Measurements from ENCODE around the gene ANKRD39. TPM values are rescaled to one million over a fixed set of nuclear protein-coding genes. Genes with fewer than 3 reads are reported as not detected.

ANKRD39 gene
- total and polyA plus RNA-seq, 10 of the 15 experiments (the other 5 are each of a cell fraction or from before 2014, with no cell fraction given): 7.4 to 36.2 (median 23.7) TPM

DNA sequence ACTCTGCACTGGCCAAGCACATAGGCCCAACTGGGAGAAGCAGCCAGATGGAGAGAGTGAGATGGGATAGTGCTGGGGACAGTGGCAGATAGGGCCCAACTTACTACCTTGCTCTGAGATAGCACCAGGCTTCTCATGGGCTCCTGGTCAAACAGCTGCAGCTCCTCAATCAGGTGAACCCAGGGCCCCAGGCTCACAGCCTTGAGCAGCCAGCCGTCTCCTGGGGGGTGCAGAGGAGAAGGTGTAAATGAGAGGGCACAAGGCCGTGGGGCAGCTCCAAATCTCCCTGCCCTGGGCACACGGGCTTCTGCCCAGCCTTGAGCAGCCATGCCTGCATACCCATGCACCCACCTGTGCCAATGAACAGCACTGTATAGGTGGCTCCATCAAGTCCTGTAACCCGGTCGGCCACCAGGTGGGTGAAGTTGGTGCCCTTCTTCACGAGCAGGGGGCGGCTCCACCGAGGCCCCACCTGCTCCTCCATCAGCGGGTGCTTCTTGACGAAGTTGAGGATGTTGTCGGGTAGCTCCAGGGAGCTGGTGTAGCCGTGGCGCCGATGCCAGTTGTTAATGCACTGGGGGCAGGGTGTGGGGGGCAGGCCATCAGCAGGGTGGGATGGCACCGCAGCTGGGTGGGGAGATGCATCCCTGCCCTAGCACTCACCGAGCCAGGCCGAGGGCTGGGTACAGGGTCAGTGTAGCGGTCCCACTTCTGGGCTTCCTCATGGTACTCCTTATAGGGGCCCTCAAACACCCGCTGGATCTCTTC, 5.9 kb upstream of the ANKRD39 start:
- in situ Hi-C loops (cut with MboI): no loop called here
- H3K4me1 ChIP-seq (ENCODE audit: control insufficient read depth, insufficient read depth, low read length): peaks cover 8% of the 10 kb centered on the region
- TF ChIP-seq MTA3 (IDR thresholded peaks at IDR 0.05; ENCODE audit: borderline replicate concordance, low read length): no peak
- TF ChIP-seq RELA (IDR thresholded peaks at IDR 0.05; ENCODE audit: borderline replicate concordance, partially characterized antibody): no peak
- TF ChIP-seq POLR2AphosphoS2 (IDR thresholded peaks at IDR 0.05; ENCODE audit: low read depth, low read length): no peak
- no peak for TF ChIP-seq SMAD1 (IDR thresholded peaks at IDR 0.05; ENCODE audit: low read depth, partially characterized antibody)
- no peak for TF ChIP-seq TCF12 (IDR thresholded peaks at IDR 0.05; ENCODE audit: low read depth, low read length)
- no peak for TF ChIP-seq FOS (IDR thresholded peaks at IDR 0.05; ENCODE audit: borderline replicate concordance, extremely low read depth, insufficient read length)
- TF ChIP-seq, protein P1, sequence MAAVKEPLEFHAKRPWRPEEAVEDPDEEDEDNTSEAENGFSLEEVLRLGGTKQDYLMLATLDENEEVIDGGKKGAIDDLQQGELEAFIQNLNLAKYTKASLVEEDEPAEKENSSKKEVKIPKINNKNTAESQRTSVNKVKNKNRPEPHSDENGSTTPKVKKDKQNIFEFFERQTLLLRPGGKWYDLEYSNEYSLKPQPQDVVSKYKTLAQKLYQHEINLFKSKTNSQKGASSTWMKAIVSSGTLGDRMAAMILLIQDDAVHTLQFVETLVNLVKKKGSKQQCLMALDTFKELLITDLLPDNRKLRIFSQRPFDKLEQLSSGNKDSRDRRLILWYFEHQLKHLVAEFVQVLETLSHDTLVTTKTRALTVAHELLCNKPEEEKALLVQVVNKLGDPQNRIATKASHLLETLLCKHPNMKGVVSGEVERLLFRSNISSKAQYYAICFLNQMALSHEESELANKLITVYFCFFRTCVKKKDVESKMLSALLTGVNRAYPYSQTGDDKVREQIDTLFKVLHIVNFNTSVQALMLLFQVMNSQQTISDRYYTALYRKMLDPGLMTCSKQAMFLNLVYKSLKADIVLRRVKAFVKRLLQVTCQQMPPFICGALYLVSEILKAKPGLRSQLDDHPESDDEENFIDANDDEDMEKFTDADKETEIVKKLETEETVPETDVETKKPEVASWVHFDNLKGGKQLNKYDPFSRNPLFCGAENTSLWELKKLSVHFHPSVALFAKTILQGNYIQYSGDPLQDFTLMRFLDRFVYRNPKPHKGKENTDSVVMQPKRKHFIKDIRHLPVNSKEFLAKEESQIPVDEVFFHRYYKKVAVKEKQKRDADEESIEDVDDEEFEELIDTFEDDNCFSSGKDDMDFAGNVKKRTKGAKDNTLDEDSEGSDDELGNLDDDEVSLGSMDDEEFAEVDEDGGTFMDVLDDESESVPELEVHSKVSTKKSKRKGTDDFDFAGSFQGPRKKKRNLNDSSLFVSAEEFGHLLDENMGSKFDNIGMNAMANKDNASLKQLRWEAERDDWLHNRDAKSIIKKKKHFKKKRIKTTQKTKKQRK (IDR thresholded peaks at IDR 0.05; ENCODE audit: low read depth, low read length): no peak
- no peak for TF ChIP-seq JUNB (IDR thresholded peaks at IDR 0.05)
- TF ChIP-seq SP1 (IDR thresholded peaks at IDR 0.05; ENCODE audit: low read depth, low read length): no peak
- TF ChIP-seq, protein P2, sequence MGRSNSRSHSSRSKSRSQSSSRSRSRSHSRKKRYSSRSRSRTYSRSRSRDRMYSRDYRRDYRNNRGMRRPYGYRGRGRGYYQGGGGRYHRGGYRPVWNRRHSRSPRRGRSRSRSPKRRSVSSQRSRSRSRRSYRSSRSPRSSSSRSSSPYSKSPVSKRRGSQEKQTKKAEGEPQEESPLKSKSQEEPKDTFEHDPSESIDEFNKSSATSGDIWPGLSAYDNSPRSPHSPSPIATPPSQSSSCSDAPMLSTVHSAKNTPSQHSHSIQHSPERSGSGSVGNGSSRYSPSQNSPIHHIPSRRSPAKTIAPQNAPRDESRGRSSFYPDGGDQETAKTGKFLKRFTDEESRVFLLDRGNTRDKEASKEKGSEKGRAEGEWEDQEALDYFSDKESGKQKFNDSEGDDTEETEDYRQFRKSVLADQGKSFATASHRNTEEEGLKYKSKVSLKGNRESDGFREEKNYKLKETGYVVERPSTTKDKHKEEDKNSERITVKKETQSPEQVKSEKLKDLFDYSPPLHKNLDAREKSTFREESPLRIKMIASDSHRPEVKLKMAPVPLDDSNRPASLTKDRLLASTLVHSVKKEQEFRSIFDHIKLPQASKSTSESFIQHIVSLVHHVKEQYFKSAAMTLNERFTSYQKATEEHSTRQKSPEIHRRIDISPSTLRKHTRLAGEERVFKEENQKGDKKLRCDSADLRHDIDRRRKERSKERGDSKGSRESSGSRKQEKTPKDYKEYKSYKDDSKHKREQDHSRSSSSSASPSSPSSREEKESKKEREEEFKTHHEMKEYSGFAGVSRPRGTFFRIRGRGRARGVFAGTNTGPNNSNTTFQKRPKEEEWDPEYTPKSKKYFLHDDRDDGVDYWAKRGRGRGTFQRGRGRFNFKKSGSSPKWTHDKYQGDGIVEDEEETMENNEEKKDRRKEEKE (IDR thresholded peaks at IDR 0.05): no peak
- TF ChIP-seq, protein P3, sequence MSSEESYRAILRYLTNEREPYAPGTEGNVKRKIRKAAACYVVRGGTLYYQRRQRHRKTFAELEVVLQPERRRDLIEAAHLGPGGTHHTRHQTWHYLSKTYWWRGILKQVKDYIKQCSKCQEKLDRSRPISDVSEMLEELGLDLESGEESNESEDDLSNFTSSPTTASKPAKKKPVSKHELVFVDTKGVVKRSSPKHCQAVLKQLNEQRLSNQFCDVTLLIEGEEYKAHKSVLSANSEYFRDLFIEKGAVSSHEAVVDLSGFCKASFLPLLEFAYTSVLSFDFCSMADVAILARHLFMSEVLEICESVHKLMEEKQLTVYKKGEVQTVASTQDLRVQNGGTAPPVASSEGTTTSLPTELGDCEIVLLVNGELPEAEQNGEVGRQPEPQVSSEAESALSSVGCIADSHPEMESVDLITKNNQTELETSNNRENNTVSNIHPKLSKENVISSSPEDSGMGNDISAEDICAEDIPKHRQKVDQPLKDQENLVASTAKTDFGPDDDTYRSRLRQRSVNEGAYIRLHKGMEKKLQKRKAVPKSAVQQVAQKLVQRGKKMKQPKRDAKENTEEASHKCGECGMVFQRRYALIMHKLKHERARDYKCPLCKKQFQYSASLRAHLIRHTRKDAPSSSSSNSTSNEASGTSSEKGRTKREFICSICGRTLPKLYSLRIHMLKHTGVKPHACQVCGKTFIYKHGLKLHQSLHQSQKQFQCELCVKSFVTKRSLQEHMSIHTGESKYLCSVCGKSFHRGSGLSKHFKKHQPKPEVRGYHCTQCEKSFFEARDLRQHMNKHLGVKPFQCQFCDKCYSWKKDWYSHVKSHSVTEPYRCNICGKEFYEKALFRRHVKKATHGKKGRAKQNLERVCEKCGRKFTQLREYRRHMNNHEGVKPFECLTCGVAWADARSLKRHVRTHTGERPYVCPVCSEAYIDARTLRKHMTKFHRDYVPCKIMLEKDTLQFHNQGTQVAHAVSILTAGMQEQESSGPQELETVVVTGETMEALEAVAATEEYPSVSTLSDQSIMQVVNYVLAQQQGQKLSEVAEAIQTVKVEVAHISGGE (CRISPR knock-in tag; IDR thresholded peaks at IDR 0.05): no peak

More for the DNA sequence above, 5.9 kb upstream of the ANKRD39 start:
- Histone ChIP-seq H3K27ac (ENCODE audit: control insufficient read depth, insufficient read depth) (no peak overlapping the region), H3K79me2 (ENCODE audit: control insufficient read depth, insufficient read depth, low read length) (peaks cover 28% of the 10 kb centered on the region), H3K36me3 (ENCODE audit: control insufficient read depth in 2 of 2, insufficient read depth in 2 of 2, low read length in 1 of 2) (peaks cover 11 to 31% of the 10 kb centered on the region in 2 experiments; a peak in 3 of 4 replicates), H3K9me3 (replicated peaks; ENCODE audit: control insufficient read depth, insufficient read depth, low read length) (no peaks in the 10 kb centered on the region), H3K9ac (ENCODE audit: control insufficient read depth, insufficient read depth, low read length) (no peak overlapping the region), H3K4me3 (no peak overlapping the region), H2AFZ (ENCODE audit: control insufficient read depth, low read depth, low read length) (no peak overlapping the region), H4K20me1 (ENCODE audit: control insufficient read depth, insufficient read depth) (no peaks in the 10 kb centered on the region), H3K27me3 (replicated peaks in 1 of 2; ENCODE audit: control insufficient read depth in 2 of 2, insufficient read depth in 2 of 2, low read length in 1 of 2) (no peaks in the 10 kb centered on the region), H3K4me2 (ENCODE audit: control insufficient read depth, insufficient read depth) (no peak overlapping the region)
- 85% methylated on average over 19 of the region's 19 CpGs for WGBS (ENCODE audit: insufficient coverage, insufficient replicate concordance, low lambda C conversion rate, missing lambda C conversion rate)
- DNase-seq (ENCODE audit: low read depth, low spot score) (no peak), ATAC-seq (no peak), FAIRE-seq (no peak)
- ChIA-PET RAD21 (ENCODE audit: unreplicated experiment) (interaction anchor here (0.6 kb wide), 1 partner anchor 359 kb away, joined by 3 read pairs; no protein-coding TSS in a partner anchor), SMC1A (ENCODE audit: uncharacterized antibody, unreplicated experiment) (interaction anchor here (0.7 kb wide), 1 partner anchor 14 kb away, joined by 3 read pairs; no protein-coding TSS in a partner anchor), POLR2A (interaction anchor here (0.6 kb wide), 1 partner anchor 97 kb away, joined by 4 read pairs; no protein-coding TSS in a partner anchor), CTCF (interaction anchor here (1.4 kb wide), 1 partner anchor 10 kb away, joined by 5 read pairs; no protein-coding TSS in a partner anchor)
- intact Hi-C loops (cut with micrococcal nuclease; ENCODE audit: unreplicated experiment): no loop called here
- no TSS peak for BruUV-seq (replicated peaks)

Data from GM12878 (cell line).